Neuron (in vitro differentiated cells): ENCODE results near the gene ABCA13.

Experiments
- H2AFZ ChIP-seq: one replicate; pipeline ENCODE4 v1.6.1; 2013; ENCODE audit warnings: low read depth, mild to moderate bottlenecking, inconsistent platforms, low read length, moderate library complexity
- H3K27me3 ChIP-seq: one replicate; pipeline ENCODE4 v1.6.1; 2013; ENCODE audit warnings: low read length; ENCODE audit not compliant: insufficient read depth
- H3K36me3 ChIP-seq: one replicate; pipeline ENCODE4 v1.6.1; 2013; ENCODE audit warnings: low read length; ENCODE audit not compliant: insufficient read depth
- H3K4me1 ChIP-seq: one replicate; pipeline ENCODE4 v1.6.1; 2013; ENCODE audit warnings: low read length; ENCODE audit not compliant: insufficient read depth
- H3K4me3 ChIP-seq: 2 replicates; pipeline ENCODE4 v1.5.1; 2013; ENCODE audit warnings: mild to moderate bottlenecking, low read length, moderate library complexity
- H3K9me3 ChIP-seq: one replicate; pipeline ENCODE4 v1.6.1; 2013; ENCODE audit warnings: low read length

Gene ABCA13

GRCh38 chr7:48388911-48389310 is 217.7 kb downstream of the ABCA13 start:
- Histone ChIP-seq H3K36me3 (no peaks in the 10 kb centered on the region), H3K4me1 (no peaks in the 10 kb centered on the region), H3K4me3 (no peak overlapping the region), H3K9me3 (no peaks in the 10 kb centered on the region), H3K27me3 (no peaks in the 10 kb centered on the region), H2AFZ (no peak overlapping the region)

- Histone ChIP-seq H3K36me3 (no peaks in the 10 kb centered on the region), H3K4me3 (no peak overlapping the region), H3K4me1 (no peaks in the 10 kb centered on the region), H2AFZ (no peak overlapping the region), H3K9me3 (no peaks in the 10 kb centered on the region), H3K27me3 (no peaks in the 10 kb centered on the region)
These were observed 218.7 kb downstream of the ABCA13 start for GRCh38 chr7:48389977-48390376.

GRCh38 chr7:48390388-48391327 is 219.4 kb downstream of the ABCA13 start:
- Histone ChIP-seq H3K9me3 (no peaks in the 10 kb centered on the region), H3K27me3 (no peaks in the 10 kb centered on the region), H2AFZ (no peak overlapping the region), H3K36me3 (no peaks in the 10 kb centered on the region), H3K4me1 (no peaks in the 10 kb centered on the region), H3K4me3 (no peak overlapping the region)

GRCh38 chr7:48398191-48398590 is 226.9 kb downstream of the ABCA13 start:
- Histone ChIP-seq H3K36me3 (no peaks in the 10 kb centered on the region), H3K9me3 (no peaks in the 10 kb centered on the region), H3K27me3 (peaks cover 2% of the 10 kb centered on the region), H3K4me1 (no peaks in the 10 kb centered on the region), H3K4me3 (no peak overlapping the region), H2AFZ (no peak overlapping the region)

- Histone ChIP-seq H3K4me3 (no peak overlapping the region), H3K27me3 (peaks cover 2% of the 10 kb centered on the region), H3K36me3 (no peaks in the 10 kb centered on the region), H2AFZ (no peak overlapping the region), H3K9me3 (no peaks in the 10 kb centered on the region), H3K4me1 (no peaks in the 10 kb centered on the region)
These were observed 231.5 kb downstream of the ABCA13 start for GRCh38 chr7:48402721-48403120.

- H3K36me3 ChIP-seq = no peaks in the 10 kb centered on the region
- no peaks in the 10 kb centered on the region for H3K4me1 ChIP-seq
- H3K9me3 ChIP-seq = no peaks in the 10 kb centered on the region
- H3K4me3 ChIP-seq = no peak overlapping the region
- no peaks in the 10 kb centered on the region for H3K27me3 ChIP-seq
- no peak overlapping the region for H2AFZ ChIP-seq
These were observed 237.5 kb downstream of the ABCA13 start for GRCh38 chr7:48408731-48409130.

- Histone ChIP-seq H2AFZ (no peak overlapping the region), H3K27me3 (no peaks in the 10 kb centered on the region), H3K36me3 (no peaks in the 10 kb centered on the region), H3K4me1 (no peaks in the 10 kb centered on the region), H3K9me3 (no peaks in the 10 kb centered on the region), H3K4me3 (no peak overlapping the region)
These were observed 240.4 kb downstream of the ABCA13 start for GRCh38 chr7:48411619-48412018.

- no peaks in the 10 kb centered on the region for H3K9me3 ChIP-seq
- no peak overlapping the region for H3K4me3 ChIP-seq
- H2AFZ ChIP-seq = no peak overlapping the region
- no peaks in the 10 kb centered on the region for H3K27me3 ChIP-seq
- no peaks in the 10 kb centered on the region for H3K4me1 ChIP-seq
- no peaks in the 10 kb centered on the region for H3K36me3 ChIP-seq
These were observed 242.9 kb downstream of the ABCA13 start for GRCh38 chr7:48414011-48414732.

- H2AFZ ChIP-seq = no peak overlapping the region
- no peaks in the 10 kb centered on the region for H3K4me1 ChIP-seq
- no peaks in the 10 kb centered on the region for H3K36me3 ChIP-seq
- H3K4me3 ChIP-seq = no peak overlapping the region
- H3K9me3 ChIP-seq = no peaks in the 10 kb centered on the region
- H3K27me3 ChIP-seq = no peaks in the 10 kb centered on the region
These were observed 245.2 kb downstream of the ABCA13 start for GRCh38 chr7:48416327-48416908.

- Histone ChIP-seq H3K9me3 (no peaks in the 10 kb centered on the region), H3K36me3 (no peaks in the 10 kb centered on the region), H3K4me3 (no peak overlapping the region), H2AFZ (no peak overlapping the region), H3K27me3 (no peaks in the 10 kb centered on the region), H3K4me1 (no peaks in the 10 kb centered on the region)
These were observed 248.1 kb downstream of the ABCA13 start for GRCh38 chr7:48419401-48419800.

GRCh38 chr7:48420206-48420605 is 248.9 kb downstream of the ABCA13 start:
- Histone ChIP-seq H3K9me3 (no peaks in the 10 kb centered on the region), H3K4me1 (no peaks in the 10 kb centered on the region), H3K4me3 (no peak overlapping the region), H3K27me3 (no peaks in the 10 kb centered on the region), H3K36me3 (no peaks in the 10 kb centered on the region), H2AFZ (no peak overlapping the region)

- Histone ChIP-seq H2AFZ (no peak overlapping the region), H3K27me3 (no peaks in the 10 kb centered on the region), H3K36me3 (no peaks in the 10 kb centered on the region), H3K4me1 (no peaks in the 10 kb centered on the region), H3K4me3 (no peak overlapping the region), H3K9me3 (no peaks in the 10 kb centered on the region)
These were observed 250.1 kb downstream of the ABCA13 start for GRCh38 chr7:48421357-48421756.

- H3K9me3 ChIP-seq = no peaks in the 10 kb centered on the region
- H3K27me3 ChIP-seq = no peaks in the 10 kb centered on the region
- H3K4me3 ChIP-seq = no peak overlapping the region
- H3K4me1 ChIP-seq = no peaks in the 10 kb centered on the region
- no peaks in the 10 kb centered on the region for H3K36me3 ChIP-seq
- H2AFZ ChIP-seq = no peak overlapping the region
These were observed 253.5 kb downstream of the ABCA13 start for GRCh38 chr7:48424731-48425130.
